ENCODE measurements around the gene SSUH2. TPM values are rescaled to one million over a fixed set of nuclear protein-coding genes. Genes with fewer than 3 reads are reported as not detected.

Gene SSUH2
- total and polyA plus RNA-seq, 12 donors, result 0.12 to 1.3 (median 0.61) TPM; not detected in 3

DNA sequence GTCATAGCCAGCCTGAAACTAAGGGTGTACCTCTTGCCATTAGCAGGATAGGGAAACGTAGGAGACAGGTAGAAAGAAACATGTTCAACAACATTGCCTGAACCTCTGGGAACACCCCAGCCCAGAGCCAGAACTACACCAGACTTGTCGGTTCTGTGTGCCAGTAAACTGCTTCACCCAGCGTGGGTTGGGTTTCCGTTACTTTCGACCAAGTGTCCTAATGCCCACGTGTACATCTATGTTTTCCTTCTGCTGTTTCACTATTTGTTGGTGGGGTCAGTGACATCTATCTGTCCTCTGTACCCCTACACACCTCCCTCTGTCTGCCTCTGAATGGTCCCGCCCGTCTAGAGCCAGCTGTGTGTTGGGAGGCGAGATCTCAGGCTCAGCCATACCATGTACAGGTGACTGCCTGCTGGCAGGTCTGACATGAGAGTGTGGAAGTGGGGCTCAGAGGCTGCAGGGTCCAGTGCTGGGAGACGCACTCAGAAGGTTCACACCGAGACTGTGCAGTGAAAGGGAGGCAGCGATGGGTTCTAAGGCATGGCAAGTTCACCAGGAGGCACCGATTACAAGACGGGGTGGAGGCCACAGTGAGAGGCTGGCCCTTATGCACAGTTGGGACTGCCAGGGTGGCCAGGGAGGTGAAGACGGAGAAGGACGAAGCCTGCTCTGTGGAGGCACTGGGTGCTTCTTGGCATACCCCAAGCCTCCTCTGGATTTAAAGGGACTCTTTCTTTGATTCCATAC lies 36.4 kb downstream of the SSUH2 start:
- no peaks in the 10 kb centered on the region for H3K36me3 ChIP-seq (replicated peaks in 1 of 2)
- H3K4me1 ChIP-seq (replicated peaks in 1 of 2), result peaks cover 0 to 5% of the 10 kb centered on the region in 2 donors
- WGBS, 4 donors, result 87 to 90% (median 88%) methylated on average over 16 of the region's 16 CpGs
- H3K27me3 ChIP-seq, result no peaks in the 10 kb centered on the region
- TF ChIP-seq CTCF (IDR thresholded peaks at IDR 0.05) (no peak), POLR2A (IDR thresholded peaks at IDR 0.05) (no peak)
- no peak for DNase-seq
- no peaks in the 10 kb centered on the region for H3K9me3 ChIP-seq (replicated peaks in 1 of 3)
- intact Hi-C loops (cut with DNase I), result loop anchor here (5.0 kb wide), 1 partner anchor 166 kb away; no protein-coding TSS in a partner anchor
- H3K27ac ChIP-seq, result no peak overlapping the region
- no peak overlapping the region for H3K4me3 ChIP-seq

- TF ChIP-seq CTCF (IDR thresholded peaks at IDR 0.05) (peak; percentile 44 to 85 (median 72)), POLR2A (IDR thresholded peaks at IDR 0.05) (no peak)
- intact Hi-C loops (cut with DNase I), result loop anchor here (5.0 kb wide), 1 partner anchor 165 kb away; no protein-coding TSS in a partner anchor
- no peaks in the 10 kb centered on the region for H3K36me3 ChIP-seq (replicated peaks in 1 of 2)
- H3K27me3 ChIP-seq, result no peaks in the 10 kb centered on the region
- H3K27ac ChIP-seq, result no peak overlapping the region
- H3K9me3 ChIP-seq (replicated peaks in 1 of 3), result no peaks in the 10 kb centered on the region
- H3K4me1 ChIP-seq (replicated peaks in 1 of 2), result peaks cover 0 to 5% of the 10 kb centered on the region in 2 donors
- peak; percentile 56 to 89 (median 72) for DNase-seq
- H3K4me3 ChIP-seq, result no peak overlapping the region
- 37 to 61% (median 53%) methylated on average over 3 to 7 of the region's 7 CpGs for WGBS, 4 donors
Measured at GRCh38 chr3:8607234-8608040, 37.2 kb downstream of the SSUH2 start.

- Histone ChIP-seq H3K4me1 (replicated peaks in 1 of 2) (peaks cover 0 to 5% of the 10 kb centered on the region in 2 donors), H3K27me3 (no peaks in the 10 kb centered on the region), H3K4me3 (no peak overlapping the region), H3K36me3 (replicated peaks in 1 of 2) (no peaks in the 10 kb centered on the region), H3K9me3 (replicated peaks in 1 of 3) (no peaks in the 10 kb centered on the region), H3K27ac (no peak overlapping the region)
- TF ChIP-seq CTCF (IDR thresholded peaks at IDR 0.05) (no peak), POLR2A (IDR thresholded peaks at IDR 0.05) (no peak)
- WGBS, 4 donors, result 61 to 74% (median 68%) methylated on average over 7 of the region's 7 CpGs
- DNase-seq, result no peak
- intact Hi-C loops (cut with DNase I), result loop anchor here (5.0 kb wide), 1 partner anchor 164 kb away; no protein-coding TSS in a partner anchor
Measured at GRCh38 chr3:8606701-8607231, 37.8 kb downstream of the SSUH2 start.

DNA sequence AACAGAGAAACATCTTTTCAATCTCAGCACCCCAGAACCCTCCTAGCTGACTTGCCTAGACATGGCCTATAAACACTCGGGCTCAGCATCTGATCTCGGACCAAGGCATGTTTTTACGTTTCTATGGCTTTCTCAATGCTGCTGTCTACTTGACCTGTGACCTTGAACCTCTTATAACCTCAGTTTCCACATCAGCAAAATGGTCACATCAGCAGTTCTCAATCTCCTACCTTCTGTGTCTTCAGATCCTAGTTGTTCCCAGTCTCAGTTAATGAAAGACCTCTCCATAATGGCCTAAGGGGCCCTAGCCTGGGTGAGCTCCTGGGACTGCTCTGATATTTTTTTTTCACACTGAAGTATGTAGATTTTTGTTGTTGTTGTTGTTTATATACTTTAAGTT lies 39.6 kb downstream of the SSUH2 start:
- Histone ChIP-seq H3K4me3 (no peak overlapping the region), H3K9me3 (replicated peaks in 1 of 3) (no peaks in the 10 kb centered on the region), H3K27ac (no peak overlapping the region), H3K27me3 (no peaks in the 10 kb centered on the region), H3K4me1 (replicated peaks in 1 of 2) (peaks cover 0 to 5% of the 10 kb centered on the region in 2 donors), H3K36me3 (replicated peaks in 1 of 2) (no peaks in the 10 kb centered on the region)
- 77 to 95% (median 85%) methylated on average over 3 of the region's 3 CpGs for WGBS, 4 donors
- TF ChIP-seq POLR2A (IDR thresholded peaks at IDR 0.05), result no peak
- TF ChIP-seq CTCF (IDR thresholded peaks at IDR 0.05), result no peak
- peak in 1 of 7 donors; percentile 7 for DNase-seq
- intact Hi-C loops (cut with DNase I), result loop anchor here (5.0 kb wide), 1 partner anchor 163 kb away; no protein-coding TSS in a partner anchor

Data from adrenal gland (tissue), 12 donors.